IMR-90 (cell line): ENCODE data around the gene PLCD1.

Experiments used
- BHLHE40 ChIP-seq: fragments of 150-350 bp; IDR thresholded peaks from 2 replicates; pipeline ENCODE4 v1.6.1; 2016; ENCODE audit warnings: mild to moderate bottlenecking, low read depth, low read length
- CEBPB ChIP-seq: IDR thresholded peaks from 2 replicates; pipeline ENCODE4 v1.6.1; 2012; ENCODE audit warnings: low read depth, low read length, improper control_type of control experiment
- CHD1 ChIP-seq: IDR thresholded peaks from 2 replicates; pipeline ENCODE4 v1.6.1; 2012; ENCODE audit warnings: low read depth, low read length, improper control_type of control experiment
- FOS ChIP-seq: fragments of 150-350 bp; IDR thresholded peaks from 2 replicates; pipeline ENCODE4 v1.6.1; 2016; ENCODE audit warnings: low read depth, low read length
- MAFK ChIP-seq: IDR thresholded peaks from 2 replicates; pipeline ENCODE4 v1.6.1; 2012; ENCODE audit warnings: low read depth, low read length, improper control_type of control experiment
- NFE2L2 ChIP-seq: fragments of 150-350 bp; IDR thresholded peaks from 2 replicates; pipeline ENCODE4 v1.6.1; 2016; ENCODE audit warnings: low read depth, mild to moderate bottlenecking, low read length
- POLR2A ChIP-seq: IDR thresholded peaks from 2 replicates; pipeline ENCODE4 v1.6.1; 2012; ENCODE audit warnings: mild to moderate bottlenecking, low read depth, low read length
- RAD21 ChIP-seq: IDR thresholded peaks from 2 replicates; pipeline ENCODE4 v1.6.1; 2012; ENCODE audit warnings: low read length, improper control_type of control experiment
- RFX5 ChIP-seq: IDR thresholded peaks from 2 replicates; pipeline ENCODE4 v1.8.0; 2012; ENCODE audit warnings: low read depth, mild to moderate bottlenecking, low read length, moderate library complexity
- SMC3 ChIP-seq: fragments of 150-350 bp; IDR thresholded peaks from 2 replicates; pipeline ENCODE4 v1.6.1; 2016; ENCODE audit warnings: low read depth, mild to moderate bottlenecking, antibody characterized with exemption, low read length, moderate library complexity
- TF ChIP-seq, protein P1 (sequence below): conservative IDR thresholded peaks from 2 replicates; pipeline ENCODE4 v1.5.1; 2012; ENCODE audit warnings: mild to moderate bottlenecking, low read depth, low read length, improper control_type of control experiment
- TF ChIP-seq, protein P2 (sequence below): fragments of 150-350 bp; IDR thresholded peaks from 2 replicates; pipeline ENCODE4 v1.6.1; 2016; ENCODE audit warnings: low read depth, mild to moderate bottlenecking, low read length, moderate library complexity, borderline replicate concordance
- TF ChIP-seq, protein P3 (sequence below): fragments of 150-350 bp; IDR thresholded peaks from 2 replicates; pipeline ENCODE4 v1.6.1; 2017; ENCODE audit warnings: mild to moderate bottlenecking, antibody characterized with exemption, low read length, low read depth

DNA sequence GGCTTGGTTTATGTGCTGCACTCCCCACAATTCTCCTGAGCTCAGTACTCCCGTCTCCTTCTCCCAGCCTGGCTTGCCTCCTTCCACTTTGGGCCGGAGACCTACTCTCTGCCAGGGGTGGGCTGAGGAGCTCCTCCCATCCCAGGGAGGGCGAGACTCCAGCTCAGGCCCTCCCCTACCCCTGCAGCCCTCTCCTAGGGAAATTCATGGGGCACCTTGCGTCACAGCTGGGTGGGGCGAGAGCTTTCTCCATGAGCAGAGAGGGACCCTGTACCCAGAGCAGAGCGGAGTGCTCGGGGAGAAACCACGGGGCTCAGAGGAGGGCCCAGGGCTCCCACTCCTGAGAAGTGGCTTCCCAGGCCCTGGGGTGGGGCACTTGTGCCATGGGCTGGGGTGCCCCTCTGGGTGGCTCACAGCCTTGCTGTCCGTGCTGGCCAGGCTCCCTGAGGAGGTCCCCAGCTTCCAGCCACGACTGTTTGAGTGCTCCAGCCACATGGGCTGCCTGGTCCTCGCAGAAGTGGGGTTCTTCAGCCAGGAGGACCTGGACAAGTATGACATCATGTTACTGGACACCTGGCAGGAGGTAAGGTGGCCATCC is 25.5 kb downstream of the PLCD1 start:
- TF ChIP-seq NFE2L2 (no peak), BHLHE40 (no peak), CHD1 (no peak), POLR2A (no peak), SMC3 (no peak), MAFK (no peak), RFX5 (no peak), FOS (no peak), RAD21 (no peak), CEBPB (no peak)
- TF ChIP-seq, protein P1, sequence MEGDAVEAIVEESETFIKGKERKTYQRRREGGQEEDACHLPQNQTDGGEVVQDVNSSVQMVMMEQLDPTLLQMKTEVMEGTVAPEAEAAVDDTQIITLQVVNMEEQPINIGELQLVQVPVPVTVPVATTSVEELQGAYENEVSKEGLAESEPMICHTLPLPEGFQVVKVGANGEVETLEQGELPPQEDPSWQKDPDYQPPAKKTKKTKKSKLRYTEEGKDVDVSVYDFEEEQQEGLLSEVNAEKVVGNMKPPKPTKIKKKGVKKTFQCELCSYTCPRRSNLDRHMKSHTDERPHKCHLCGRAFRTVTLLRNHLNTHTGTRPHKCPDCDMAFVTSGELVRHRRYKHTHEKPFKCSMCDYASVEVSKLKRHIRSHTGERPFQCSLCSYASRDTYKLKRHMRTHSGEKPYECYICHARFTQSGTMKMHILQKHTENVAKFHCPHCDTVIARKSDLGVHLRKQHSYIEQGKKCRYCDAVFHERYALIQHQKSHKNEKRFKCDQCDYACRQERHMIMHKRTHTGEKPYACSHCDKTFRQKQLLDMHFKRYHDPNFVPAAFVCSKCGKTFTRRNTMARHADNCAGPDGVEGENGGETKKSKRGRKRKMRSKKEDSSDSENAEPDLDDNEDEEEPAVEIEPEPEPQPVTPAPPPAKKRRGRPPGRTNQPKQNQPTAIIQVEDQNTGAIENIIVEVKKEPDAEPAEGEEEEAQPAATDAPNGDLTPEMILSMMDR, result no peak
- TF ChIP-seq, protein P2, sequence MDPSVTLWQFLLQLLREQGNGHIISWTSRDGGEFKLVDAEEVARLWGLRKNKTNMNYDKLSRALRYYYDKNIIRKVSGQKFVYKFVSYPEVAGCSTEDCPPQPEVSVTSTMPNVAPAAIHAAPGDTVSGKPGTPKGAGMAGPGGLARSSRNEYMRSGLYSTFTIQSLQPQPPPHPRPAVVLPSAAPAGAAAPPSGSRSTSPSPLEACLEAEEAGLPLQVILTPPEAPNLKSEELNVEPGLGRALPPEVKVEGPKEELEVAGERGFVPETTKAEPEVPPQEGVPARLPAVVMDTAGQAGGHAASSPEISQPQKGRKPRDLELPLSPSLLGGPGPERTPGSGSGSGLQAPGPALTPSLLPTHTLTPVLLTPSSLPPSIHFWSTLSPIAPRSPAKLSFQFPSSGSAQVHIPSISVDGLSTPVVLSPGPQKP, result no peak
- TF ChIP-seq, protein P3, sequence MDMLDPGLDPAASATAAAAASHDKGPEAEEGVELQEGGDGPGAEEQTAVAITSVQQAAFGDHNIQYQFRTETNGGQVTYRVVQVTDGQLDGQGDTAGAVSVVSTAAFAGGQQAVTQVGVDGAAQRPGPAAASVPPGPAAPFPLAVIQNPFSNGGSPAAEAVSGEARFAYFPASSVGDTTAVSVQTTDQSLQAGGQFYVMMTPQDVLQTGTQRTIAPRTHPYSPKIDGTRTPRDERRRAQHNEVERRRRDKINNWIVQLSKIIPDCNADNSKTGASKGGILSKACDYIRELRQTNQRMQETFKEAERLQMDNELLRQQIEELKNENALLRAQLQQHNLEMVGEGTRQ, result no peak
